ENCODE results near the gene DHFR2.
A peak's percentile ranks its signal among the peaks of the same experiment; 100 is the strongest.
"Not testable (repeated sequence)": the region's sequence is repeated elsewhere in the genome, so short reads cannot be mapped to it uniquely, and the experiment has no call there.

The DHFR2 gene

GRCh38 chr3:94062513-94063404, at the start of gene DHFR2, which contains the start of gene NSUN3:
Gene DHFR2, minus strand, starts transcription at chr3:94062916. Its CDS starts 1,405 bp downstream, at chr3:94061511.
Gene NSUN3, plus strand, starts transcription at chr3:94063061. Its CDS starts 66 bp downstream, at chr3:94063127.
- peak; percentile 60 to 78 (median 76) for DNase-seq (ENCODE audit: low read depth in 3 of 3)

GRCh38 chr3:94110854-94111253, 48.1 kb upstream of the DHFR2 start:
- no peak for DNase-seq (ENCODE audit: low read depth in 3 of 3)

DNA sequence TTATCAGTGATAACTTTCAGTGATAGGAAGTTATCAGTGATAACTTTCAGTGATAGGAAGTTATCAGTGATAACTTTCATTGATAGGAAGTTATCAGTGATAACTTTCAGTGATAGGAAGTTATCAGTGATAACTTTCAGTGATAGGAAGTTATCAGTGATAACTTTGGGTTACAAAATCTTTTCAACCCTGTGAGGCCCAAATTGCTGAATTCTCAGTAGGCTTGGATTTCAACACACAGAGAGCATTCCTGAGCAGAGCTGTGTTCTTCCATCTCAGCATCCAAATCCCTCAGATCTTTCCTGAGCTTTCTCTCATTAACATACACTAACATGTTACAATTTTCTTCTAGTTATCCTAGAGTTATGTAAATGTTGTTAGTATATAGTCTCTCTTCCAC, 47.5 kb upstream of the DHFR2 start:
- not testable (repeated sequence) for DNase-seq (ENCODE audit: low read depth in 3 of 3)

DNA sequence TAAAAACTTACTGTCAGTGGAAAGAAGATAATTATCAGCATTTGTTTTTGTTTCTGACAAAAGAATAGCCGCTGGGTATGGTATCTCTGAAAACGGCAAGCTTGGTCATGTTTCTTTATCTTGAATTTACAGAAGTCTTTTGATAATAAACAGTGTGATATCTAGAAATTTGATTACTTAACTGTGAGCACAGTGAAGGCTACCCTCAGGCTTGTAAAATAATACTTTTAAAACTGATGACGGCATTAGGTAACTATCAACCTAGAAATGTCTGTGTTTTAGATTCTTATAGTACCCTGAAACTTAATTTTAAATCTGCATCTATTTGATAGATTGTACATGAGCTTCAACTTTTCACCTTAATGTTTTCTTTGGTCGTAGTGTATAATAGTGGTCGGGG, 43.6 kb upstream of the DHFR2 start:
- DNase-seq (ENCODE audit: low read depth in 3 of 3), result no peak

- DNase-seq (ENCODE audit: low read depth in 3 of 3), result no peak
These were observed 39.1 kb upstream of the DHFR2 start for GRCh38 chr3:94101860-94102259.

- DNase-seq (ENCODE audit: low read depth in 3 of 3), result no peak
These were observed 36.6 kb upstream of the DHFR2 start for GRCh38 chr3:94099311-94099710.

DNA sequence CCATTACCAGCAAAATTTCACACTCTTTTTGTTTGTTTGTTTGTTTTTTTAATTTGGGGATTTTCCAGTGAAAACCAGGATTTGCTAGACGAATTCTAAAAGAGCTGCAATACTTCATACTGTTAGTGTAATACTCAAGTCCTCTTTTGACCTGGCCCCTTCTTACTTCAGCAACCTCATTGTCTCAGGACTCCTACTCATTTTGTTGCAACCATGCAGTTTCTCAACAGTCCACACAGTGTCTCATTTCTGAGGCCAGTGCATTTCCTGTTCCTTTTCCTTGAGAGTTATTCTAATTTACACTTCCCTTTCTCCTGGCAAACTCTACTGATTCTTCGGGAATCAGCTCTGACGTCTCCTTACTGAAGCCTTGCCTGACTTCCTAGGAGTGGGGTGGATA, 35.7 kb upstream of the DHFR2 start:
- no peak for DNase-seq (ENCODE audit: low read depth in 3 of 3)

DNA sequence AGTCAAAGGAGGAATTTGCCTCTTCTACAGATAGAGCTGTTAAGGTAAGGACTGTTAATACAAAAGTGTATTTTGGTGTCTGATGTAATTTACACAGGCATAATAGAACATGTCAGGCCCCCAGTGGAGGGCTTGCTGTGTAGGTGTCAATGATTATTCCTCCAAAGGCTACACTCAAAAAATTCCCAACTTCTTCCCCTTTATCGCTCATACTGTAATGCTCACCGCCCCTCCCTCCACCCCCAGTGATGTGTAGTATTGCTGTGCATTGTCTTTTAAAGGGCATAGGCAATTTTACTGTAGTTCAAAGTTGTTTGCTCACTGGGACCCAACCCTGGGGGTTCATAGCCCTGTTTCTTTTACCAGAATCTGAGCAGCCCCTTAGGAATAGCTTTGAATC, 32.4 kb upstream of the DHFR2 start:
- no peak for DNase-seq (ENCODE audit: low read depth in 3 of 3)

GRCh38 chr3:94093151-94093550, 30.4 kb upstream of the DHFR2 start:
- DNase-seq (ENCODE audit: low read depth in 3 of 3), result no peak

DNA sequence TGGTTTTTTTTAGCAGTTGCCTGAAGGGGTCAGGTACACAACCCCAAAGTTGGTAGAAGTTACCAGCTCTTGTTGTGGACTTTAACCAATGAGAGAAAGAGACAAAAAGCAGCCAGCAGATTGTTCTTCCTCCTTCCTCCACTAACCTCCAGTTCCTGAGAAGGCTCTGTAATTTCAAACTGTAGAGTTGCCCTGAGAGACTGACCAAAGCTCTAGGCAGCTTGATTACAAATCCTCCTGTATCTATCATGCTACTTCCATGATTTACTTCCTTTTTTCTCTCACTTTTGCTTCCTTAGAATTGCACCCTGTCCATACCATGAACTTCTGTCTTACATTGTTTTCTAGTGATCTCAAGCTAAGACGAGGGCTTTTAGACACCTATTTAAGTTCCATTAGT, 29.4 kb upstream of the DHFR2 start:
- no peak for DNase-seq (ENCODE audit: low read depth in 3 of 3)

DNA sequence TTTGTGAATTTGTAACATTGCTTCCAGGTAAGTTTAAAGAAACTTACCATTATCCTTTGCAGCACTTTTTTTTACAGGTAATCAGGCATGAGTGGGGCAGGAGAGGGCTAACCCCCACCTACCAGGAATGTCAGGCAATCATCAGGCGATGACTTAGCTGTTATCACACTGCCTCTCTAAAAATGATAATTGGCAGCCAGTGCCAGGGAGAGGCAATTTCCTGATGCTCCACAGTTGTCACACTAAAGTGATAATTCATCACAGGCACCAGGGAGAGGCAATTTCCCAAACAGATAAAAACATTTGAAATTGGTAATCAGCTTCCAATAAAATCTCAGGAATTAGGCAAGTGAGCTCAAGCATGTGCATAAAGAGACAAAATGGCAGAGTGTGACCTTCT, 26.4 kb upstream of the DHFR2 start:
- no peak for DNase-seq (ENCODE audit: low read depth in 3 of 3)

DNA sequence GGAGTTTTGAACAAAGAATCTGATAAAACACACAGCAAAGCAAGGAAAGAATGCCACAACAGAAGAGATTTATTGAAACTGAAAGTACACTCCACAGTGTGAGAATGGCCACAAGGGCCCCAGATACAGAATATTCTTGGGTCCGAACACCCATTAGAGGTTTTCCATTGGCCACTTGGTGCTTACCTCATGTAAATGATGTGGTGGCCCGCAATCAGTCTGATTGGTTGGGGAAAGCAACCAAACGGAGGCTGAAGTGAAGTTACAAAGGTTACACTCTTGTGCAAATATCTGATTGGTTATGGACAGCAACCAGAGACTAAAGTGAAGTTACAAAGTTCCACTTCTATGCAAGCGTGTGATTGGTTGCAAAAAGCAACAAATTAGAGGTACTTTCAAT, 20.5 kb upstream of the DHFR2 start:
- no peak for DNase-seq (ENCODE audit: low read depth in 3 of 3)

- no peak for DNase-seq (ENCODE audit: low read depth in 3 of 3)
These were observed 19.7 kb upstream of the DHFR2 start for GRCh38 chr3:94082391-94082937.

DNA sequence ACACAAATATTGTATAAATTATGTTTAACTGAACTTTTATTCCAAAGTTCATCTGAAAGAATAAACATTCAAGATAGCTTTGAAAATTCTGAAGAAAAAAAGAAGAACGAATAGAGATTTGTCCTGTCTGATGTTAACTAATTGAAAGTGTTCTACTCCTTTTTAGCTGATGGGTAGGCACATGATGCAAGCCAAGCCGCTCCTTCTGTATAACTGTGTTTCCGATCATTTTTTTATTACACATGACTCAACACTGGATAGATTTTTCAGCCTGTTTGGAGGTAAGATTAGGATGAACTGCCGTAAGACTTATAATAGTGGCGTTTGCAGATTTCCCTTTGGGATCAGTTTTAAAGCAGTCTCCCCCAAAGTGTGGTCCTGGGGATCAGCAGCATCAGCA, 19.2 kb upstream of the DHFR2 start:
- DNase-seq (ENCODE audit: low read depth in 3 of 3), result no peak

DNA sequence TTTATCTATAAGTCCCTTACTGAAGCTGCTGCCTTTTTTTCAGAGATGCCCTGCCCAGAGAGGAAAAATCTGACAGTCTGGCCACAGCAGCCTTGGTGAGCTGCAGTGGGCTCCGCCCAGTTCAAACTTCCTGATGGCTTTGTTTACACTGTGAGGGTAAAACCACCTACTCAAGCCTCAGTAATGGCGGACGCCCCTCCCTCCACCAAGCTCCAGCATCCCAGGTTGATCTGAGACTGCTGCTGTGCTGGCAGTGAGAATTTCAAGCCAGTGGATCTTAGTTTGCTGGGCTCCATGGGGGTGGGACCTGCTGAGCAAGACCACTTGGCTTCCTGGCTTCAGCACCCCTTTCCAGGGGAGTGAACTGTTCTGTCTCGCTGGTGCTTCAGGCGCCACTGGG, 17.8 kb upstream of the DHFR2 start:
- not testable (repeated sequence) for DNase-seq (ENCODE audit: low read depth in 3 of 3)

GRCh38 chr3:94076055-94076454, 13.3 kb upstream of the DHFR2 start:
- DNase-seq (ENCODE audit: low read depth in 3 of 3), result no peak

GRCh38 chr3:94071713-94072284, 9.1 kb upstream of the DHFR2 start:
- DNase-seq (ENCODE audit: low read depth in 3 of 3), result no peak

GRCh38 chr3:94070341-94070911, 7.7 kb upstream of the DHFR2 start:
- no peak for DNase-seq (ENCODE audit: low read depth in 3 of 3)

DNA sequence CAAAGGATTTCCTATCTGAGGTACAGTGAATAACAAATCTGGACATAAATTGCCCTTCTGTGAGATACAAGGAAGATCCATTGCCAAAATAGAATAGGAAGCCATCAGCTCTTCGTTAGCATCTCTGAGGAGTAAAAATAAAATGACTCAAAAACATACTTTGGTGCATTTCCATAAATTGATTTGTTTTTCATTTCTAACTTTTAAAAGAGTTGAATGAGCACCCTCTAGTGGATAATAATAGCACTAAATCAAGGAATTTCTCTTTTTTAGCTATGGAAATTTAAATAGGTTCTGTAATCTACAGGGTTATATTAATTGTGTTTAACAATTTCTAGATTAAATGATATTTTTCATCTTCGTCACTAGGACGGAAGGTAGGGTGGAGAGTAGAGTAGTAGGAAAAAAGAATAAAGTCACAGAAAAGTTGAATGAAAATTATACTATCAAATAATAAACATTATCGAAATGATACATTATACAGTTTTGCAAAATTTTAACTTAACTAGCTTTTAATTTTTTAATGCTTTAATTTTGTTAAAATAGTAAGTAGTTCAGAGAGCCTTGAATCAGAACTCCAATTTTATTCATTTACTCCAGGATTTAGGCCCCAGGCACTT, 6.6 kb upstream of the DHFR2 start:
- DNase-seq (ENCODE audit: low read depth in 3 of 3), result no peak

GRCh38 chr3:94066506-94067500, 4.1 kb upstream of the DHFR2 start:
- DNase-seq (ENCODE audit: low read depth in 3 of 3), result no peak

All from stimulated activated CD4-positive, alpha-beta T cell treated with anti-CD3 and anti-CD28 coated beads, TNF-alpha, amount 100 ng/mL, for 24 hours (primary cell).